ENCODE measurements around the gene ACP6.
"Not testable (repeated sequence)": the region's sequence is repeated elsewhere in the genome, so short reads cannot be mapped to it uniquely, and the experiment has no call there.

Gene ACP6

DNA sequence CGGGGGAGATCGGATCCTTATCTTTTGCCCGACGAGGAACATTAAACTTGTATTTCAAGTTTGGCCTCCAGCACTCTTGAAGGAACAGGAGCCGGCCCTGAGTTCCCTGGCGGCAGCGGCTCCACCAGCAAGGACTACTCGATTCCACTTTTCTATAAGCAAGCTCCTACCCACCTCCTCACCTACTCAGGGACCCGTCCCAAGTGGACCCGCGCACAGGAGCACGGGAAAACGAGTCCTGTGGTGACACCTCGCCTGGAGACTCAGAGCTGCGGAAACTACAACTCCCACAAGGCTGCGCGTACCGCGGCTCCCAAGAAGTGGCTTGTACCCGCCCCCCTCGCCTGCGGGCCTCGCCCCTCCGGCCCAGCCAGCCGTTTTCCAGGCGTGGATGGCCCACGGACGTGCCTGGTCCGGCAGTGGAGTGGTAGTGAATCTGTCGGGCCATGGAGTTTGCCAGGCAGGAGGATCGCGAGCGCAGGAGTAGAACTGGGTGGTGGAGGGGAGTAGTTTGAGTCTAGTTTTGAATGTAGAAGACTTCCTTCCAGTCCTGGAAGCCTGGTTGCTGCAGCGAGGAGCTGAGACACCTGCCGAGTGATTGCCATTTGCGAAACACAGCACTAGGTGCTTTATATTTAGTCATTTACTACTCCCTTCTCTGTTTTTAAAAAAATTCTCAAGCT is at the start of gene ACP6:
Gene ACP6, minus strand, starts transcription at position 206 of the 683 bp plus-strand sequence. CDS start 476 bp downstream, outside the sequence.
- peak; percentile 96 for DNase-seq

- DNase-seq, result no peak
Measured at GRCh38 chr1:147719711-147720225, 49.4 kb upstream of the ACP6 start.

DNA sequence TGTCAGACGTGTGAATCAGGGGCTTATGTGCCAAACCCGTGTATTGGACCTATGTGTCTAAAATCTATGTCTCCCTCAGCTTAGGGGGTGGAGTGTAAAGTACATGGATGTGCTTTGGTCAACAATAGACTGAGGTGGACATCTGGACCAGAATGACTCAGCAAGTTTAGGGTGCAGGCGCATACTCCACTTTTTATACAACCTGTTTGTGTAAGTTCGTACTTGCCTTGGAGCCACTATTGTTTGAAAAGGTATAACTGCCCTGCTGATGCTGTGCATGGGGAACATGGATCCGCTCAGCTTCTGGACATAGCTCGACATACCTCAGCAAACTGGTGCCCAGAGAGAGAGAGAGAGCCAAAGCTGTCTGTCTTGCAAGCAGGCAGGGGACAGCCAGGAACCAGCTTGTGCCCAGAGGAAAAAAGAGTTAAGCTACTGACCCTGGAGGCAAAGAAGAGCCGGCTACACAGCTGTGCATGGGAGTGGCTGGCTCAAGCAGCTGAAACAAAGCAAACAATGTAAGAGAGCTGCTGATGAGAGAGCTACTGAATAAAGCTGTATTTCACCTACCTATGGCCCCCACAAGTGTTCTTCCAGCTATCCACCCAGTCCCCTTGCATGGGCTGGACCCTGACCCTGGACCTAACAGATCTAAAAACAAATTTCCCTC is 48.8 kb upstream of the ACP6 start:
- no peak for DNase-seq

DNA sequence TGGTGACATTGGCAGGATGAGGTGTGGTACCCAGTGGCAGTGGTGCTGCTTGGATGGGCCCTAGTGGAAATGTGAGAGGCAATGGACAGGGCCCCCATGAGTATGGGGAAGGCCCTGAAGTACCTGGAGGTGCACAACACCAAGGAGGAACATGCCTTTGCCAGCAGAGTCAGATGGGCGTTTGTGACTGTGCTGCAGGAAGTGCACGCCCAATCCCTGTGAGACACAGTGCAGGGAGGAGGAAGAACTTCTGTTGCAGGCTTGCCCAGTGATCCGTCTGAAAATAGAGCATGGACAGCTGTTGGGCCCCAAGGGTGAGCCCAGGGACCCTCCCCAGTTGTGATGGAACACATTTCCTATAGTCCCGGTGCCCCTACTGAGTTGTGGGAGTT is 47.4 kb upstream of the ACP6 start:
- no peak for DNase-seq

- peak; percentile 79 for DNase-seq
Measured at GRCh38 chr1:147717051-147717705, 46.9 kb upstream of the ACP6 start.

DNA sequence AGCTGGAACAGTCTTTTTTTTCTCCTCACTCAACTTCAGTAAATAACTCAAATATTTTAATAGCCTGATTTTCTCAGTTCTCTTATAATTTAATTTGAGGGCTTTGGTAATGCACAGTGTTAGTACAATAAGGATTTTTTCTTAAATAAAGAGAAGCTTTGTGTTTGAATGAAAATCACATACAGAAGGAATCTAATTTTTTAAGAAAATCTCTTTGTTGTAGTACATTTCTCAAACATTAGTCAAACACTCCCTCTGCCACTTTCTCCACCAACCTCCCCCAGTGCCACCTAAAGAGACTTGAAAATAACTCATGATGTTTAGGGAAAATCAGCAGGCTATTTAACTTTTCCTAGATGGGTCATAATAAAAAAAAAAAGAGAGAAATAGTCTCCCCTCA is 42.3 kb upstream of the ACP6 start:
- no peak for DNase-seq

GRCh38 chr1:147700042-147701006 is 30.0 kb upstream of the ACP6 start:
- peak; percentile 63 for DNase-seq

- no peak for DNase-seq
Measured at GRCh38 chr1:147699686-147700041, 29.3 kb upstream of the ACP6 start.

- DNase-seq, result no peak
Measured at GRCh38 chr1:147683163-147683763, 12.9 kb upstream of the ACP6 start.

GRCh38 chr1:147680608-147681235 is 10.4 kb upstream of the ACP6 start:
- not testable (repeated sequence) for DNase-seq

- DNase-seq, result not testable (repeated sequence)
Measured at GRCh38 chr1:147677681-147678080, 7.4 kb upstream of the ACP6 start.

DNA sequence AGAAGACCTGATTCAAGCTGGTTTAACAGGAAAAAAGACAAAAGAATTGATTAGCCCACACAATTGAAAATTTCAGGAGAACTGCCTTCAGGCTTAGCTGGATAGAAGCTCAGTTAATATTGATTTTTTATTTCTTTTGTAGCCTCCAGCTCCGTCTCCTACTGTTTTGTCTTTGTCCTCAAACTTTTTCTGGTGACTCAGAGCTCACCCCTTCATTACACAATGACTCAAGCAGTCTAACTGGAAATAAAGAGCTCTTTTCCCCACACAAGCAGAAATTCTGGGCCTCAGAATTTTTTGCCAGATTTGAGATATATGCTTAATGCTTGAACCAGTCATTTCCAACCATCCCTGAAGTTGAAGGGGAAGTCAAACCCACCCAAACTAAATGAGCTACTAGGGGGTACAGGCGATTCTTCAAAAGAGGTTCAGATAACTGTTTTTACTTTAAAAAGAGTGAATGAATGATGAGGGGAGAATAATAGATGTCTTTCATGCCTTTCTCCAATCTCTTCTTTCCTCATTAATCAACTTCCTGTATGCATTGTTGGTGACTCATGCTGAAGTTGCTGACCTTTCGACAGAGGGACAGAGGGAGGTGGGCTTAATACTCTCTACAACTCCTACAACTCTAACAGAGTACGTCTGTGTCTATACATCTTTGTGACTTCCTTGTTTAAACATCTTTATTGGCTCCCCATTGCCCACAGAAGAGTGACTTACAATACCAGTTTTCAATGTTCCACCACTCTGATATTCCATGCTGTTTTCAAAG is 6.2 kb upstream of the ACP6 start:
- no peak for DNase-seq

DNA sequence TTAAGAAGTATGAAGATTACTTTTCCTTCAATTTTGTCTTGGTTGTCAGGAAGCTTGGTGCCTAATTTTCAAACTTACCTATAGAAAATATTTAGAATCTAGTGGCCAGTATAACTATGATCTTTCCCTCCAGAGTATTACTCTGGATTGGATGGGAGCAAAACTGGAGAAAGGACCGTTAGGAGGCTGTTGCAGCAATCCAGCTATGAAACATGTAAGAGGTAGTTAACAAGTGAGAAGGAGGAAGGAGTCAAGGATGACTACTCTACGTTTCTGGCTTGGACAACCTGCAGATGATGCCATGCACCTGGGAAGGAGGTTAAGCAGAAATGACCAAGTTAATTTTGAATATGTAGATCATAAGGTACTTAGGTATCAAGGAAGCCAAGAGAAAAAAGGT is 3.5 kb upstream of the ACP6 start:
- no peak for DNase-seq

DNA sequence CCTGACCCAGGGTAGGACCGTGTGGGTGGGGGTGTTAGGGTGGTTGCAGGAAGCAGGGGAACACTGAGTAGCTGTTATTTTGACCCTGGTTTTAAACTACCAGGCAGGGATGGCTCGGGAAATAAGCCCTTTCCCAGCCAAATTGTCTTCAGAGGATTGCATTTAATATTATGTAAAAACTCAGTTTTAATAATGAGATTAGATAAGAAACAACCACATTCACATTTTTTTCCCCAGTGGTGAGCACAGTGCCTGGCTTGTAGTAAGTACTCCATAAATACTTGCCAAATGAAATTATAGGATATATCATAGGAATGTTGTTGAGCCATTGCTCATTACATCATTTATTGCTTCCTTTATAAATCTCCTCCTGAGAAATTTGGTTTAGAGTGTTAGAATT is 3.1 kb upstream of the ACP6 start:
- DNase-seq, result no peak

GRCh38 chr1:147669469-147670318 is 630 bp downstream of the ACP6 start:
- peak; percentile 64 for DNase-seq

DNA sequence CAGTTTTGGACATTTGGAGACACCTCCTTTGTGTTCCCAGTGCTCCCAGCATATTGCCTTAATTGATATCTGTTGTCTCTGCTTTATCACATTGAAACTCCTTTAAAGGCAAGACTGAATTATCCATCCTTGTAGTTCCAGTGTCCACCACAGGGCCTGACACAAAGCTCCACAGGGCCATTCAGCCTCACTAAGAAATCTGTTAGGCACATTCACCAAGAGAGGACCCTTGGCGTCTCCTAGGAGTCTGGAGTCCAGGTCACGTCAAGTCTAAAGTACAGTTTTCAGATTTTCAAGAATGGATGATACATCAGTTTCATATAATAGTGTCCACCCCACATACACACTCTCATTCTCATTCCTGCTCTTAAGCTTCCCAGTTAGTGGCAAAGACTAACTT is 4.8 kb downstream of the ACP6 start:
- no peak for DNase-seq

- no peak for DNase-seq
Measured at GRCh38 chr1:147664206-147664605, 6.1 kb downstream of the ACP6 start.

DNA sequence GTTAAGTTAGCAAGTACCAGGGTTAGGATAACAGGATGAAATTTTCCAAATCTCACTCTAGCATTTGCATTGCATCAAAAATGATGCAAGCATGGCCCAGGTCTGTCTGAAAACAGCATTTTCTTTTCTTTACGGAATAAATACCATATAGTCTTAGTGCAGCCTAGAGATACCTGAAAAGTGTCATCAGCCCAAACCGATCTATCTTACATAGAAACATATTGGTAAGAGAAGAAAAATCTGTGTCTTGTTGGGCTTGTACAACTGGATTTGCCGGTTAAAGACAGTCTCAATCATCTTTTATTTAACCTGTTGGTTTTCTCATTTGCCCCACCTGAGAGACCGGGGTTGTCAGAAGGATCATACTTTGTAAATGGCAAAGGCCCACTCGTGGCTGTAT is 15.8 kb downstream of the ACP6 start:
- DNase-seq, result no peak

DNA sequence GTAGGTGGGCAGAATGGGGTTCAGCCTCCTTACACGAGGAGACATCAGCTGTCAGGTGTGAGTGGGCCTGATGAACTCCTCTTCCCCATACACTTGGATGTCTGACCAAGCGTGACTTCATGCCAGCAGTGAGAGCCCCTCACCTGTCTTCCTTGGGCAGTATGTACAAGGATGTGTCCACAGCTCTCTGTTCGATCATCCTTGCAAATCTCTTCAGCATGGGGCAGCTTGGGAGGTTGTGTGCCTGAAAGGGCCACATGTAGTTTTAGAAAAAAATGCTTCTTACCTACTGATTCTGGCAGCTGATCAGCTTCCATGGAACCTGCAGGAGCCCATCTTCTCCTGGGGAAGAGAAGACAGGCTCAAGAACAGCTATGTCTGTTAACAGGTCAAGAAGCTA is 18.0 kb downstream of the ACP6 start:
- DNase-seq, result no peak

- no peak for DNase-seq
Measured at GRCh38 chr1:147651466-147651865, 18.9 kb downstream of the ACP6 start.
